Nucleus accumbens (tissue), 56 donors: ENCODE data around the gene PCSK1.

Experiments used
- DNase-seq, 56 donors: peaks; one replicate each; lab custom pipeline; 2025; lab: John Stamatoyannopoulos, UW

The PCSK1 gene

GRCh38 chr5:96433066-96433447, at the start of gene PCSK1:
TSS of gene PCSK1 (minus strand) at chr5:96433248. CDS start at chr5:96433042, 206 bp downstream.
- peak in 7 of 56 donors; percentile 4 to 47 (median 18) for DNase-seq

DNA sequence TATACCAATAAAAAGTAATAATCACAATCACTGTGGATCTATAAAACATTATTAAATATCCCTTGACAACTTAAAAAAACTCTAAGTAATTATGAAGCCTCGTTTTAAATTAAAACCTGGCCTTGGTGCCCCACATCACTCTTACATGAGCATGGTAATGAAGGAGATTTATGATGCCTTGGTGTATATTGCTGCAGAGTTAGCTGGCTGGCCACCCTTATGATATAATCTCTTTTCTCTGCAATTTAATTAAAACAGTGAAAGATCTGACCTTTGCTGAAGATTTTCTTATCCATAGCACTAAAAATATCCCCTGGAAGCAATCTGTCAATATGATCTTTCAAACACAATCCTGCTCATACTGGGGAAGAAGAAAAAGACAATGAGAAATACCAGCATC, 48.8 kb upstream of the PCSK1 start:
- DNase-seq = no peak

- no peak for DNase-seq
Observed at GRCh38 chr5:96481009-96481786, 48.1 kb upstream of the PCSK1 start.

DNA sequence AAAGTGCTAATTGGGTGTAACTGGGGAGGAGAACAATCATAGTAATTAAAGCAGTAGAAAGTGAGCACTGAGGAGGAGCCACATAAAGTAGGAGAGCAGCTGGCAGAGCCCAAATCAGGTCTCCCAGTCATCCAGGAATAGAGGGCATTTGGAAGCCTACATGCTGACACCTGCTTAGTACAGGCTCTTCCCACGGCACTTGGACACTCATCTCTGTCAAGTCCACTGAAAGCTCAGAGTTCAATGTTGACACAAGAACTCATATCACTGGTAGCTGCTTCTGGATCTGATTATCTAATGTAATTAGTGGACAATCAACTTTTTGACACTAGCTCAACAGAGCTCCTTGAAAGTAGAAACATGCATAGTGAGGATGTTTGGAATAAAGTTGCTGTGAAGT, 45.9 kb upstream of the PCSK1 start:
- no peak for DNase-seq

- no peak for DNase-seq
Observed at GRCh38 chr5:96476654-96477053, 43.6 kb upstream of the PCSK1 start.

DNA sequence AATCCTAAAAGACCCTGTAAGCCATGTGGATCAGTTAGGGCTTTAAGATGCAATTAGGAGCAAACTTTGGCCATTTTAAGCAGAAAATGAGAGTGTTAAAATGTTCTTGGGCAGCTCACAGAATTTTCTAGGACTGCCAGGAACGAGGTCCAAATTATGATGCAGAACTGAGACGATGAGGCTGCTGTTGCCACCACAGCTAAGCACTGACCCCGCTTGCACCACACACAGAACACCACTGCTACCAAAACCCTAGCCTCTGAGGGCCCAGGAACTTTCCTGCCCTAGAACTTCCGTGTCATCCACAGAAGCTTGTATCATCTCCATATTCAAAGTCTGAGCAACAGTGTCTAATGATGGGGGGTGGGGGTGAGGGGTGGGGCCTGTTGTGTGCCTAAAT, 41.0 kb upstream of the PCSK1 start:
- no peak for DNase-seq

DNA sequence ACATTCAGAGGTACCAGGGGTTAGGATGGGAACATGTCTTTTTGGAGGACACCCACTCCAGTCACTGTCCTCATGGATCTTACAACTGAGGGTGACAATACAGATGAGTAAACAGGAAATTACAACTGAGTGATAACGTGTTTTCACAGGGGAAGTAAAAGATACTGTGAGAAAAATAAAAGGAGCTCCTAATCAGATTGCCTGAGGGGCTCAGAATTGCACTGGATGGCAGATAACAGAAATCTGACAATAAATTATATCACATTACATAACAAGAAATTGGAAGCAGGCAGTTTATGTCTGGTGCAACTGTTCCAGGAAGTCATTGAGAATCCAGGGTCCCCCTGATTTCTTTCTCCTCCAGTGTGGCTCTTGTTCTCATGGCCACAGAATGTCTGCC, 40.1 kb upstream of the PCSK1 start:
- no peak for DNase-seq

DNA sequence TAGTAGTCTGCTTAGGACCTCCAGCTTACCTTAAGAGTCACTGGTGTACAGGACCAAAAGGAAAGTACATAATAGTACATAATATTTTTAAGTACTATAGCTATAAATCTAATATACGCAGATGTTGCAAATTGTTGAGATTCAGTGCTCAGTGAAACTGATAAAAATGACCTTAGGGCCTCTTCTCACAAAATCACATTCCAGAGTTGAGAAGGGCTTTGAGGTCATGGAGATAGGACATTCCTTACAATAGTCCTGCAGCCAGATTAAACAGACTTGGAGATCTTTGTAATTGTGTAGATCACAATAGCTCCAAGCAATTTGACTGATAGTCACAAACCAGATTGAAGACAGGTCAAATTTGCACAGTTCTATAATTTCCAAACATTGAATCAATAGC, 37.7 kb upstream of the PCSK1 start:
- DNase-seq = no peak

DNA sequence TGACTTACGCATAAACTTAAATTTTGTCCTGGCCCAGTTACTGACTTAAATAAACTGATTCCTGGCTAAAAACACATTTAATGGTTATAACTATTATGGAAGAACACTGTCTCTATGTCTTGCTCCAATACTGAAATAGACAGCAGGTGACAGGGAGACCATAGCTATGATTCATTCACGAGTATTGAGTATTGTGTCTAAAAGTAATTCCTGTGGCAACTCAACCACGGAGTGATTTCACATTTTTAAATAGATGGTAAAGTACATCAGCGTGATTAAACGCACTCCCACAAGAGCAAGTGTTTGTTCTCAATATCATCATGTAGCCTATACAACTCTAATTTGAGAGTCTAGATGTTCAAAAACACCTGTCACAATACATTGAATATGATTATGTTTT, 35.9 kb upstream of the PCSK1 start:
- no peak for DNase-seq

GRCh38 chr5:96463091-96463490, 30.0 kb upstream of the PCSK1 start:
- DNase-seq = no peak

DNA sequence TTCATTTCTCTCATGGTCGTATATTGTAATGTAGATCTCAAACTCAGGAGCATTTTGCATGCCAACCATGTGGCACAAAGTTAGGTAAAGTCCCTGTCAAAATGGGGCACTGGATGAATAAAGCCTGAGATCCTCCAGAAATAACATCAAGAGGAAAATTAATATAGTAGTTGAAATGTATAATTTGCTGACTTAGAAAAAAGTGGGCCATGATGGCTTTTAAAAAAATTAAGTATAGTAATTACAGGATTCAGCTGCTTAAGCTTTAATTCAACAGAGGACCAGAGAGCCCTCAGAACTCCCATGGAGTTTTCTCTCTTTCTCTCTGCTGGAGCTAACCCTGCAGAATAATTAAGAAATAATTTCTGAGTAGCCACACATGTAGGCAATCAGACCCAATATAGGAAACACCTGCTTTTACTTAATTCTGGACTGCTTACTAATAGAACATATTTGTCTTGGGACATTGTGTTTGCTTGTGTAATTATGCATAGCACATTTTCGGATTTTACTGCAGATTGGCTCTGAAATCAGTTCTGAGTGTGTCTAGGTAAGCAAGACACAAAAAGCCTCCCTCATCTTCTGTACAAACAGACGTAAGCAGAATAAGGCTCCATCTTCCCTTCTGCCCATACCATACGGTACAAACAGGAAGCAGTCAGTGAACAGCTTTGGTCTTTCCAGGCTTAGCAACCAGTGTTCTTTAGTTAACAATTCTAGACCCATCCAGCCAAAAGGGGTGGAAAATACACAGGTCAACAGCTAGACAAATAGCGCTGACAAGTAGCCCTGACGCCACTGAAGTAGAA, 26.5 kb upstream of the PCSK1 start:
- no peak for DNase-seq

GRCh38 chr5:96458176-96458575, 25.1 kb upstream of the PCSK1 start:
- DNase-seq = no peak

DNA sequence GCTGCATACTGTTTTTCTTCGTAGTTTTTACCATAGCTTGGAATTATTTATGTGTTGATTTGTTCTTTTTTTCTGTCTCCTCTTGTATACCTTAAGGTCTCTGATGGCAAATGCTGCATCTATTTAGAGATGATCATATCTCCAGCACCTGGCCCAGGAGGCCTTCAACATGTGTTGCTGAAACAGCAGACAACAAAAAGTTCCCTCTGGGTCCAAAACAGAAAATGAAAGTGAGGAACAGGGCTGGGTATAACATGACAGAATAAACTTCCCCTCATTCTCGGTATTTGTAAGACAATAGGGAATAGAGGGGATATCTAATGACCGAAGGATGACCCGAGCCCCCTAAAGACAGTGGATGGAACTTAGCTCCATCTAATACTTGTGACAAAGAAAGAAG, 22.7 kb upstream of the PCSK1 start:
- no peak for DNase-seq

GRCh38 chr5:96453394-96453793, 20.3 kb upstream of the PCSK1 start:
- no peak for DNase-seq

- DNase-seq = no peak
Observed at GRCh38 chr5:96447949-96448348, 14.9 kb upstream of the PCSK1 start.

DNA sequence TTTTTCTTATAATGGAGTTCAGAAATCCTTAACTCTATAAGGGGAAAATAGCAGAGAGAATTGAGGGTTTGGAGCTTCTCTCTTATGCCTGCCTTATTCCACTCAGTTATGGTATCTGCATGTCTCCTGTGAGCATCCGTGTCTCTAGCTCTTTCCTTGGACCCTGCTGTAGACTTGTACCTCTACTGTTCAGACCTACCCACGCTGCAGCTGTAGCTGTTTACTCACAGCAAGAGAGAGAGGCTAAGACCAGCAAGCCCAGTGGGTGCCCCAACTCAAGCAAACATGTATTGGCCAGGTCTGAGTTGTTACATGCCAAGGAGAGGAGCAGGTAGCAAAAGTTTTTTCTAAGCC, 7.1 kb upstream of the PCSK1 start:
- no peak for DNase-seq

DNA sequence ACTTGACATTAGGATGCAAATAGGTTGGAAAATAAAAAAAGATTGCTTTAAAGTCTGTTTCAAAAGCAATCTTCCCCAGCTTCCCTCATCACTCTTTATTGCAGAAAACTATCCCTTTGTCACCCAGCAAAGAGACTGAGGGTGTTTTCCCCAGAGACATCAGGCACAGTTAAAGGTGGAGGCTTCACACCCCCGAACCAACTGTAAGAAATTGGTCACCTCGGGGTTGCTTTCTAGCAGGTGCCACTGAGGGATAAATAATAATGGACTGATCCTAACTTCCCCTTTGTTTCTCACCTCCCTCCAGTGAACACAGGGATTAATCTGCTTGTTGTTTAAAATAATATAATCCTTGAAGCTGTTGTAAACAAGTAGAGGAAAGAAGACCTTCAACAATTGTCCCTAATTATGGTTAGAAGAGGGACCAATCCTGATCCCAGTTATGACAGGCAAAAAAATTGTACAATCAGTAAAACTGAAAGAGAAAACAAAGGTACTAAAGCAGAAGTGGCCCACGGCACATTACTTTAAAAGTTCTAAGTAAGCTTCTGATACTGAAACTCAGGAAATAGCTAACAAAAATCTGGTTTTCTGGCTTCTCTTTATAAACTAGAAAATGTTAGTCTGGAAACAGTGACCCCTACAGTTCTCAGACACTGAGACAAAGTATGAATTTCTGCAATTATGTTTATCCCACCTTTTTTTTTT, 6.6 kb upstream of the PCSK1 start:
- no peak for DNase-seq

DNA sequence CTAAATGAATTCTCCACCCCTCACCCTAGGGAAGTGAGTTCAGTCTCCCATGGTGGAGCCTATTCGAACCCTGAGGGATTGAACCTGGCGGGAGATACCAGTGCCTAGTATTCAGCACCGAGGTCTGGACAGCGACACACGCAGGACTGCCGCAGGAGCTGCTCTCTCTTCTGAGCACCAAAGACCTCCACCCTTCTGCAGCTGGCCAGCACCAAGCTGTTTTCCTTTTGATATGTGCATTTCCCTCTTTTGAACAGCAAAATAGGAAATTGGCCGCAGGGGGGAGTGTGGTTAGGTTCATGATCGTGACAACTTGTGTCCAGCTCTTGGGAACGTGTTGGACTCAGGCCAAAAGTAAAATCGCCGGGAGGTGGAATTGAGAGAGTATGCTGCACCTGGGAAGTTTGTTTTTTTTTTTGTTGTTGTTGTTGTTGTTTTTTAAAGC, 1.2 kb upstream of the PCSK1 start:
- peak in 21 of 56 donors; percentile 4 to 33 (median 11) for DNase-seq

- DNase-seq = peak in 13 of 56 donors; percentile 5 to 47 (median 22)
Observed at GRCh38 chr5:96432216-96433065, 607 bp downstream of the PCSK1 start.
